Natural killer cell (primary cell): ENCODE results near the gene MAP3K7CL. TPM values are rescaled to one million over a fixed set of nuclear protein-coding genes. Genes with fewer than 3 reads are reported as not detected.

ENCODE experiments used
- ATAC-seq, 3 donors: fragments of 150-1000 bp in 2 of 3; fragments of 200-7000 bp in 1 of 3; cut with Tn5 transposase; 1 replicate in 1 of 3; 2 replicates in 2 of 3; pipeline ENCODE4 v1.10.0; 2021; ENCODE audit warnings: mild to moderate bottlenecking in 2 of 3, moderate library complexity in 2 of 3
- DNase-seq, 2 donors: peaks; one replicate each; pipeline versions ENCODE4 v3.0.0 to v3.0.0-alpha.2; 2013 to 2021; ENCODE audit warnings: mixed read lengths in 1 of 2
- H3K27ac ChIP-seq: one replicate; pipeline ENCODE4 v1.5.1; 2013; ENCODE audit warnings: mild to moderate bottlenecking, low read length
- H3K27me3 ChIP-seq: one replicate; pipeline ENCODE4 v1.6.1; 2013; ENCODE audit warnings: low read length; ENCODE audit not compliant: control insufficient read depth, insufficient read depth
- H3K36me3 ChIP-seq: one replicate; pipeline ENCODE4 v1.6.1; 2013; ENCODE audit warnings: low read length; ENCODE audit not compliant: control insufficient read depth, insufficient read depth
- H3K4me1 ChIP-seq: one replicate; pipeline ENCODE4 v1.6.1; 2013; ENCODE audit warnings: low read length; ENCODE audit not compliant: control insufficient read depth, insufficient read depth
- H3K4me3 ChIP-seq: one replicate; pipeline ENCODE4 v1.5.1; 2013; ENCODE audit warnings: low read length
- H3K9me3 ChIP-seq: one replicate; pipeline ENCODE4 v1.6.1; 2013; ENCODE audit warnings: low read length; ENCODE audit not compliant: control insufficient read depth, insufficient read depth
- H3K27ac Mint-ChIP-seq, 2 donors: one replicate each; pipeline ENCODE4 v1.8.0; 2022; ENCODE audit warnings: mild to moderate bottlenecking in 2 of 2, mixed read lengths in 2 of 2, moderate library complexity in 1 of 2
- H3K27me3 Mint-ChIP-seq, 2 donors: one replicate each; pipeline ENCODE4 v1.8.0; 2022; ENCODE audit warnings: low read depth in 2 of 2, mixed read lengths in 2 of 2
- H3K36me3 Mint-ChIP-seq: one replicate; pipeline ENCODE4 v1.8.0; 2022; ENCODE audit warnings: mixed read lengths
- H3K4me1 Mint-ChIP-seq, 2 donors: one replicate each; pipeline ENCODE4 v1.8.0; 2022; ENCODE audit warnings: mixed read lengths in 2 of 2
- H3K4me3 Mint-ChIP-seq: one replicate; pipeline ENCODE4 v1.8.0; 2022; ENCODE audit warnings: mild to moderate bottlenecking, moderate library complexity, mixed read lengths
- H3K9me3 Mint-ChIP-seq, 2 donors: one replicate each; pipeline ENCODE4 v1.8.0; 2022; ENCODE audit warnings: mixed read lengths in 2 of 2
- CTCF ChIP-seq: fragments of 200-600 bp; IDR thresholded peaks from one replicate; pipeline ENCODE4 v1.8.0; 2022; ENCODE audit warnings: antibody characterized with exemption
- WGBS: methylation state at CpG from one replicate; pipeline ENCODE4 v1.1.7; 2013; ENCODE audit warnings: missing lambda C conversion rate; ENCODE audit not compliant: insufficient coverage; 5-methylcytosine and 5-hydroxymethylcytosine counted together
- intact Hi-C: fragments of 100-400 bp; cut with micrococcal nuclease; formaldehyde crosslinking; loops from one replicate; pipeline ENCODE4 v1.14.2; 2022
- total RNA-seq, 4 donors: library from RNA; stranded (reverse); fragments of 120-200 nt in 1 of 4; gene quantifications; one replicate each; pipeline versions ENCODE4 v1.2.3 to v1.2.4, GENCODE V29; 2013 to 2022

Gene MAP3K7CL
- total RNA-seq, 3 donors from 2014 or later (not counting 1 experiment from before 2014, with no cell fraction given) = 7.0 to 16.3 (median 11.5) TPM

- WGBS = 100% methylated on average over 1 of the region's 2 CpGs
- Mint-ChIP-seq H3K4me1 (no peaks in the 10 kb centered on the region), H3K27ac (no peak overlapping the region), H3K9me3 (no peaks in the 10 kb centered on the region), H3K27me3 (no peaks in the 10 kb centered on the region), H3K36me3 (no peaks in the 10 kb centered on the region), H3K4me3 (no peak overlapping the region)
- H3K4me3 ChIP-seq = no peak overlapping the region
- no peaks in the 10 kb centered on the region for H3K27me3 ChIP-seq
- ATAC-seq (no peak), DNase-seq (no peak)
- intact Hi-C loops = no loop called here
- TF ChIP-seq CTCF = no peak
- no peaks in the 10 kb centered on the region for H3K36me3 ChIP-seq
- H3K9me3 ChIP-seq = no peaks in the 10 kb centered on the region
- H3K27ac ChIP-seq = no peak overlapping the region
- H3K4me1 ChIP-seq = no peaks in the 10 kb centered on the region
Measured at GRCh38 chr21:29102791-29103257, 27.6 kb upstream of the MAP3K7CL start.

- Mint-ChIP-seq H3K27ac (no peak overlapping the region), H3K36me3 (no peaks in the 10 kb centered on the region), H3K4me1 (no peaks in the 10 kb centered on the region), H3K27me3 (no peaks in the 10 kb centered on the region), H3K4me3 (no peak overlapping the region), H3K9me3 (no peaks in the 10 kb centered on the region)
- Histone ChIP-seq H3K4me3 (no peak overlapping the region), H3K27me3 (no peaks in the 10 kb centered on the region), H3K36me3 (no peaks in the 10 kb centered on the region), H3K4me1 (no peaks in the 10 kb centered on the region), H3K27ac (no peak overlapping the region), H3K9me3 (no peaks in the 10 kb centered on the region)
- TF ChIP-seq CTCF = no peak
- ATAC-seq (no peak), DNase-seq (no peak)
- intact Hi-C loops = no loop called here
- 71% methylated on average over 7 of the region's 7 CpGs for WGBS
Measured at GRCh38 chr21:29104239-29104708, 26.2 kb upstream of the MAP3K7CL start.

GRCh38 chr21:29105218-29105617 is 25.2 kb upstream of the MAP3K7CL start:
- Histone ChIP-seq H3K27me3 (no peaks in the 10 kb centered on the region), H3K27ac (no peak overlapping the region), H3K4me1 (no peaks in the 10 kb centered on the region), H3K4me3 (no peak overlapping the region), H3K9me3 (no peaks in the 10 kb centered on the region), H3K36me3 (no peaks in the 10 kb centered on the region)
- no peak for TF ChIP-seq CTCF
- Mint-ChIP-seq H3K27me3 (no peaks in the 10 kb centered on the region), H3K9me3 (no peaks in the 10 kb centered on the region), H3K4me1 (no peaks in the 10 kb centered on the region), H3K4me3 (no peak overlapping the region), H3K27ac (no peak overlapping the region), H3K36me3 (no peaks in the 10 kb centered on the region)
- intact Hi-C loops = no loop called here
- DNase-seq = no peak
- ATAC-seq = no peak
- WGBS = 98% methylated on average over 3 of the region's 3 CpGs
